ENCODE results near the gene HMGN3. TPM values are rescaled to one million over a fixed set of nuclear protein-coding genes. Genes with fewer than 3 reads are reported as not detected.

Gene HMGN3
- total RNA-seq, 1 experiment from 2014 or later, result 183 TPM

GRCh38 chr6:79167931-79168694 is 66.4 kb downstream of the HMGN3 start:
- Mint-ChIP-seq H3K36me3 (ENCODE audit: insufficient read depth in 1 of 3, low read depth in 3 of 3) (no peaks in the 10 kb centered on the region), H3K27me3 (ENCODE audit: low read depth) (no peaks in the 10 kb centered on the region), H3K4me3 (no peak overlapping the region), H3K4me1 (peaks cover 11 to 12% of the 10 kb centered on the region in 2 experiments), H3K9me3 (no peaks in the 10 kb centered on the region), H3K27ac (no peak overlapping the region)
- no CpG with 5 or more reads among the region's 9 CpGs for WGBS (ENCODE audit: extremely low coverage, insufficient read length, low lambda C conversion rate)
- Histone ChIP-seq H3K18ac (ENCODE audit: insufficient read length, low read depth, low read length) (no peak overlapping the region), H2BK12ac (ENCODE audit: insufficient read length, low read depth, low read length) (no peak overlapping the region), H4K20me1 (ENCODE audit: control insufficient read depth, insufficient read depth, insufficient read length) (no peaks in the 10 kb centered on the region), H3K79me1 (ENCODE audit: insufficient read depth, low read depth, low read length, poor library complexity, severe bottlenecking) (no peaks in the 10 kb centered on the region), H3K23ac (ENCODE audit: insufficient read length, low read depth, low read length) (no peak overlapping the region), H2AK5ac (ENCODE audit: insufficient read length, low read length) (no peak overlapping the region), H3K9me3 (ENCODE audit: control insufficient read depth, low read depth, low read length) (no peaks in the 10 kb centered on the region), H3K4me2 (ENCODE audit: insufficient read depth, insufficient read length, low read length) (no peak overlapping the region), H3T11ph (ENCODE audit: low read length) (no peak overlapping the region), H3K79me2 (ENCODE audit: insufficient read depth, low read length) (no peaks in the 10 kb centered on the region), H2BK15ac (ENCODE audit: low read depth, low read length) (no peak overlapping the region), H3K27ac (ENCODE audit: insufficient read length, low read depth, low read length) (no peak overlapping the region), H3K23me2 (ENCODE audit: insufficient read length, low read depth, low read length, poor library complexity, severe bottlenecking) (no peaks in the 10 kb centered on the region), H2BK20ac (ENCODE audit: low read depth, low read length, poor library complexity, severe bottlenecking) (no peak overlapping the region), H3K9ac (ENCODE audit: extremely low read depth, insufficient read length, low read length) (no peak overlapping the region), H2AFZ (ENCODE audit: low read length) (no peak overlapping the region), H3K4me1 (ENCODE audit: insufficient read depth, low read length) (no peaks in the 10 kb centered on the region; the same call in 1 of the 2 replicates), H3K56ac (ENCODE audit: insufficient read length, low read depth, low read length) (no peak overlapping the region), H3K4ac (ENCODE audit: low read depth, low read length) (no peak overlapping the region), H4K8ac (replicated peaks; ENCODE audit: insufficient read length, low read depth, low read length) (no peak overlapping the region), H4K91ac (ENCODE audit: insufficient read length, low read depth, low read length) (no peak overlapping the region), H3K14ac (ENCODE audit: insufficient read depth, low read length) (no peak overlapping the region), H2BK120ac (ENCODE audit: low read depth, low read length, poor library complexity, severe bottlenecking) (no peak overlapping the region), H2BK5ac (ENCODE audit: insufficient read length, low read length) (no peak overlapping the region), H3K27me3 (ENCODE audit: insufficient read depth, low read length) (no peaks in the 10 kb centered on the region), H4K5ac (ENCODE audit: insufficient read length, low read depth, low read length) (no peak overlapping the region)
- TF ChIP-seq CTCF (conservative IDR thresholded peaks at IDR 0.05), result no peak
- DNase-seq, result no peak

Measured in H9 (cell line).